Measurements from ENCODE around the gene PSAP.

PSAP gene

DNA sequence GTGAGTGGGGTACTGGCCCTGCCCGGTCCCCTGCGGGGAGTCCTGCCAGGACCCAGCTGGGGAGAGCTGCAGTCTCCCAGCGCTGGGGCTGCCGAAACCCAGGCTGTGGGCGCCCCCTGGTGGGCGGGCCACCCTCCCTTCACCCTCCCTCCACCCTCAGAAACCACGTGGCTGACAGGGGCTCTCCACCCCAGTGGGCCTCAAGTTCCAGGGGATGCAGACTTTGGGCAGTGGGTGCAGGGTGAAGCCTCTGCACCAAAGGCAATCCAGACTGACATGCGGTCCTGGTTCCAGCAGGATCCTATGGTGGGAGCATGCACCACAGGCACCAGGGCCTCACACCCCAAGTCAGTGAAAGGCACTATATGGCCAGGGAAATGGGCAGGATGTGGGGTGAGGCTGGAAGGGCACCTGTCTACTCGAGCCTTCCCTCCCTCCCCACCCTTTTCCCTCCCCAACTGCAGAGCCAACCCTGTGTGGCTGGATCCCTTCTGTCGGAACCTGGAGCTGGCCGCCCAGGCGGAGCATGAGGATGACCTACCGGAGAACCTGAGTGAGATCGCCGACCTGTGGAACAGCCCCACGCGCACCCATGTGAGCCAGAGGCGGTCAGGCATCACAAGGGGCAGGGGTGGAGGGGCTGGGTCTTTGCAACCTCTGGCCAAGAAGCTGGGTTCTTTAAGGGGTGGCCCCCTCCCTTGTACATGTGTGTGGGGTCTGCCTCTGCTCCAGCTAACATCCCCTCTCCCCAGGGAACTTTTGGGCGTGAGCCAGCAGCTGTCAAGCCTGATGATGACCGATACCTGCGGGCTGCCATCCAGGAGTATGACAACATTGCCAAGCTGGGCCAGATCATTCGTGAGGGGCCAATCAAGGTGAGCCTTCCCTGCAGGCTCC is 38.8 kb downstream of the PSAP start:
- H3K4me1 ChIP-seq (ENCODE audit: insufficient read depth, low read length), result no peaks in the 10 kb centered on the region

DNA sequence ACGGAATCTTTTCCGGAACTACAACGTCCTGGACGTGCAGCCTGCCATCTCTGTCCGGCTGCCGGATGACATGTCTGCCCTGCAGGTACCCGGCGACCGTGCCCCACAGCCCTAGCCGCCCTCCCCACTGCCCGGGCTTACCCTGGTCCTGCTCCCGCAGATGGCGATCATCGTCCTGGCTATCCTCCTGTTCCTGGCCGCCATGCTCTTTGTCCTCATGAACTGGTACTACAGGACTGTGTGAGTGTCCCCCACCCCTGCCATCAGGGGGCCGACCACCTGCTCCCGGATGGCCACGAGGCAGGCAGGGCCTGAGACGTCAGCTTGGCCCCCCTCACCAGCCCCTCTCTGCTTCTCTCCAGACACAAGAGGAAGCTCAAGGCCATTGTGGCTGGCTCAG is 39.7 kb downstream of the PSAP start:
- Histone ChIP-seq H3K4me3 (ENCODE audit: low read length) (no peak overlapping the region), H3K27me3 (ENCODE audit: insufficient read depth, low read length) (peaks cover 4% of the 10 kb centered on the region), H3K4me1 (ENCODE audit: insufficient read depth, low read length) (no peaks in the 10 kb centered on the region), H3K36me3 (ENCODE audit: insufficient read depth, low read length) (peaks cover 22% of the 10 kb centered on the region), H3K9me3 (ENCODE audit: low read length) (no peaks in the 10 kb centered on the region), H2AFZ (ENCODE audit: low read depth, low read length) (no peak overlapping the region)

More for the DNA sequence above, 38.8 kb downstream of the PSAP start:
- peaks cover 1% of the 10 kb centered on the region for H3K27me3 ChIP-seq (ENCODE audit: insufficient read depth, low read length)
- H3K9me3 ChIP-seq (ENCODE audit: low read length), result no peaks in the 10 kb centered on the region
- H3K36me3 ChIP-seq (ENCODE audit: insufficient read depth, low read length), result peaks cover 31% of the 10 kb centered on the region
- H3K4me3 ChIP-seq (ENCODE audit: low read length), result no peak overlapping the region
- no peak overlapping the region for H2AFZ ChIP-seq (ENCODE audit: low read depth, low read length)

DNA sequence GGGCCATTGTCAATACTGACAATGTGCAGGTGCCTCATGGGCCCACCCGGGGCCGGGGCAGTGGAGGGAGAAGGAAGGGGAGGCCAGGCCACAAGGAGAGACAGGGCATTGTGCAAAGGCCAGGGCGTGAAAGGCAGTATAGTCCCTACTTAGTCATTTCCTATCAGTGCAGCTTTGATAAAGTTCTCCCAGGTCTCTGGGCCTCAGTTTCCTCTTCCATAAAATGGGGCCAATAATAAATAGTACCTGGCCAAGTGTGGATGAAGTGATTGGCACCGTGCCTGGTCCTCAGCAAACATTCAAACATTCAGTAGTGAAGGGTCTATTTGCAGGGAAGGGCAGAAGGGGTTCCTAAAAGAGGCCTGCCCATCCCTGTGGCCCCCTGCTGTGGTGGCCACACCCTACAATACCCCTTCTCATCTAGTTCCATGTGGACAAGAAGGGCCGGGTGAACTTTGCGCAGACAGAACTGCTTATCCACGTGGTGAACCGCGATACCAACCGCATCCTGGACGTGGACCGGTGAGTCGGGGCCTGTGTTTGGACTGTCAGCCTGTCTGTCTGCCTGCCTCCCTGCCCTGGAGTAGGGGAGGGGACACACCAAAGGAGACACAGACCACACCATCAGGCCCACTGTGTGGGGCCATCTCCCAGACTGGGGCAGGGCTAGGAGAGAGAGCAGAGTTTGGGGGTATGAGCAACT is 40.9 kb downstream of the PSAP start:
- Histone ChIP-seq H3K9me3 (ENCODE audit: low read length) (no peaks in the 10 kb centered on the region), H3K27me3 (ENCODE audit: insufficient read depth, low read length) (peaks cover 12% of the 10 kb centered on the region), H3K4me1 (ENCODE audit: insufficient read depth, low read length) (no peaks in the 10 kb centered on the region), H3K36me3 (ENCODE audit: insufficient read depth, low read length) (peaks cover 12% of the 10 kb centered on the region), H3K4me3 (ENCODE audit: low read length) (no peak overlapping the region), H2AFZ (ENCODE audit: low read depth, low read length) (no peak overlapping the region)

DNA sequence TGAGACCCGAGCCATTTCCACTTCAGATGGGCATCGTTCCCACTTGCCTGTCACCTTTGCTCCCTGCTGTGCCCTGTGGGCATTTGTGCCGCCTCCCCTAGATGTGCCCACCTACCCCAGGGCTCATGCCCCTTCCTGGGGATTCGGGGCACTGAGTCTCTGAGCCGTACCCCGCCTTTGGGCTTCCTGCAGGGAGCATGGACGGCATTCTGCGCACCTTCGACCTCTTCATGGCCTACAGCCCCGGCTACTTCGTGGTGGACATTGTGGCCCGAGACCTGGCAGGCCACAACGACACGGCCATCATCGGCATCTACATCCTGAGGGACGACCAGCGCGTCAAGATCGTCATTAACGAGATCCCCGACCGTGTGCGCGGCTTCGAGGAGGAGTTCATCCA is 41.4 kb downstream of the PSAP start:
- Histone ChIP-seq H3K9me3 (ENCODE audit: low read length) (no peaks in the 10 kb centered on the region), H3K27me3 (ENCODE audit: insufficient read depth, low read length) (peaks cover 16% of the 10 kb centered on the region), H3K4me1 (ENCODE audit: insufficient read depth, low read length) (no peaks in the 10 kb centered on the region), H2AFZ (ENCODE audit: low read depth, low read length) (no peak overlapping the region), H3K36me3 (ENCODE audit: insufficient read depth, low read length) (peaks cover 7% of the 10 kb centered on the region), H3K4me3 (ENCODE audit: low read length) (no peak overlapping the region)

DNA sequence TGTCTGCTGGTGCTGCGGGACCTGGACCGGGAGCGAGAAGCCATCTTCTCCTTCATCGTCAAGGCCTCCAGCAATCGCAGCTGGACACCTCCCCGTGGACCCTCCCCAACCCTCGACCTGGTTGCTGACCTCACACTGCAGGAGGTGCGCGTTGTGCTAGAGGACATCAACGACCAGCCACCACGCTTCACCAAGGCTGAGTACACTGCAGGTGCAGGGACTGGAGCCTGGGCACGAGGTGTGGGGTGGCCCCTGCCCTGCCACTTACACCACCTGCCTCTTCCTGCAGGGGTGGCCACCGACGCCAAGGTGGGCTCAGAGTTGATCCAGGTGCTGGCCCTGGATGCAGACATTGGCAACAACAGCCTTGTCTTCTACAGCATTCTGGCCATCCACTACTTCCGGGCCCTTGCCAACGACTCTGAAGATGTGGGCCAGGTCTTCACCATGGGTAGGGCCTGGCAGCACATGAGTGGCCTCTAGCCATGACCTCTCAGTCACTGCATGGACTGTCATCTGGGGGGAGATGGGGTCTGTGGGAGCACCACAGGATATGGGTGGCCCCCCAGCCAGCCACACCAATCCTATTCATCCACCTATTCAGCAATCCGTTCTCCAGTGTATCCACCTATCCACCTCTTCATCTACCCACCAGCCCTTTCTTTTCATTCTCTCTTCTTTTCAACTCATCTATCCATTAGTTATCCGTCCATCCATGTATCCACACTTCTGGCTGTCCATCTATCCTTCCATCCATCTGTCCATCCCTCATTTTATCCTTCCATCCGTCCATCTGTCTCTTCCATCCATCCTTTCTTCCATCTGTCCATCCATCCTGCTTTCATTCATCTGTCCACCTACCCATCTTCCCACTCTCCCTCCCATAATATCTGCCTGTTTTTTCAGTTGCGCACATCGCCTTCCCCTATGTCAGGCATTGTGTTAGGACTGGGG is 43.2 kb downstream of the PSAP start:
- H3K36me3 ChIP-seq (ENCODE audit: insufficient read depth, low read length), result no peaks in the 10 kb centered on the region
- H3K4me1 ChIP-seq (ENCODE audit: insufficient read depth, low read length), result no peaks in the 10 kb centered on the region
- H2AFZ ChIP-seq (ENCODE audit: low read depth, low read length), result no peak overlapping the region
- H3K4me3 ChIP-seq (ENCODE audit: low read length), result no peak overlapping the region
- no peaks in the 10 kb centered on the region for H3K9me3 ChIP-seq (ENCODE audit: low read length)
- H3K27me3 ChIP-seq (ENCODE audit: insufficient read depth, low read length), result peaks cover 21% of the 10 kb centered on the region

DNA sequence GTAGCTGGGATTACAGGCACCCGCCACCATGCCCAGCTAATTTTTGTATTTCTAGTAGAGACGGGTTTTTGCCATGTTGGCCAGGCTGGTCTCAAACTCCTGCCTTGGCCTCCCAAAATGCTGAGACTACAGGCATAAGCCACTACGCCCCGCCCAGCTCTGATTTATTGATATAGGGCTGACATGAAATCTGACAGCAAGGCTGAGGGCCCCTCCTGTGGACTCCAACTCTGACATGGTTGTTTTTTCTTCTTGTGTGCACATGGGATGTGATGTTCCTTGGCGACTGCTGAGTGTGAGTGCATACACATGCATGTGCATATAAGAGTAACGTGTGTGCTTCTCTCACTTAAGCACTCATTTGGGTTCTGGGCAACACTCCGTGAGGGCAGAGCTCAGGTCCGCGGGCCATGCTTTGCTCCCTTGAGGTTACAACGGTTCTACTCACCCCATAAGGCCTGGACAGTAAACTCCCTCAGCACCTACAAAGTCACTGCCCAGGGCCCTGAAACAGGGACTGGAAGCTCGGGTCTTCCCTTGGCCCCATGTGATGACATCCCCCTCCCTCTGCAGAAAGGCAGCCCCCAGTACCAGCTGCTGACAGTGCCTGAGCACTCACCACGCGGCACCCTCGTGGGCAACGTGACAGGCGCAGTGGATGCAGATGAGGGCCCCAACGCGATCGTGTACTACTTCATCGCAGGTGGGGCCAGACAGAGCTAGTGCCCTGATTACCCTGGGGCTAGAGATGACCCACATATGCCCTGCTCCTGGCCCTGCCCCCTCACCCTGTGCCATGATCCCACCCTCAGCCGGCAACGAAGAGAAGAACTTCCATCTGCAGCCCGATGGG is 44.1 kb downstream of the PSAP start:
- Histone ChIP-seq H3K4me3 (ENCODE audit: low read length) (no peak overlapping the region), H3K27me3 (ENCODE audit: insufficient read depth, low read length) (peaks cover 21% of the 10 kb centered on the region), H3K36me3 (ENCODE audit: insufficient read depth, low read length) (no peaks in the 10 kb centered on the region), H2AFZ (ENCODE audit: low read depth, low read length) (no peak overlapping the region), H3K4me1 (ENCODE audit: insufficient read depth, low read length) (no peaks in the 10 kb centered on the region), H3K9me3 (ENCODE audit: low read length) (no peaks in the 10 kb centered on the region)

DNA sequence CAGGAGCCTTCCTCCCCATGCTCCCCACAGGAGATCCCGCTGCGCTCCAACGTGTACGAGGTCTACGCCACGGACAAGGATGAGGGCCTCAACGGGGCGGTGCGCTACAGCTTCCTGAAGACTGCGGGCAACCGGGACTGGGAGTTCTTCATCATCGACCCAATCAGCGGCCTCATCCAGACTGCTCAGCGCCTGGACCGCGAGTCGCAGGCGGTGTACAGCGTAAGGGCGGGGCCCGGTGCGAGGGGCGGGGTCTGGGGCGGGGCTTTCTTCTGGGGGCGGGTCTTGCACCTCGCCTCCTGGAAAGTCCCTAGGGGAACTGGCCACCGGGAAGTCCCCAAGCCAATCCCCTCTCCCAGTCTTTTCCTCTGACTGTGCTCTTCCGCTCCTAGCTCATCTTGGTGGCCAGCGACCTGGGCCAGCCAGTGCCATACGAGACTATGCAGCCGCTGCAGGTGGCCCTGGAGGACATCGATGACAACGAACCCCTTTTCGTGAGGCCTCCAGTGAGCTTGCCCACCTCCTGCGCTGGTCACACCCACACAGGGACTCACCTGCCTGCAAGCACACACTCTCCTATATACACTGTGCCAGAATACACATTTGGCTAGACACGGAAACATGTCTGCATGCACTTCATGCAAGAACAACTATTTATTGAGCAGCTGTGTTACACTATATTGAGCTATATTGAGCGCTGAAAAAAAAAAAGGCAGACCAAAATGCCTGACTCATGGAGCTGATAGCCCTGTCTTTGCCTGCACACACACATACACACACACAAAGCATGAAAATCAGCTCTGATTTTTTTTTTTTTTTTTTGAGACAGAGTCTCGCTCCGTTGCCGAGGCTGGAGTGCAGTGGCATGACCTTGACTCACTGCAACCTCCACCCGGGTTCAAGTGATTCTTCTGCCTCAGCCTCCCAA is 45.0 kb downstream of the PSAP start:
- H2AFZ ChIP-seq (ENCODE audit: low read depth, low read length), result no peak overlapping the region
- H3K4me1 ChIP-seq (ENCODE audit: insufficient read depth, low read length), result no peaks in the 10 kb centered on the region
- H3K4me3 ChIP-seq (ENCODE audit: low read length), result no peak overlapping the region
- H3K9me3 ChIP-seq (ENCODE audit: low read length), result no peaks in the 10 kb centered on the region
- H3K36me3 ChIP-seq (ENCODE audit: insufficient read depth, low read length), result no peaks in the 10 kb centered on the region
- H3K27me3 ChIP-seq (ENCODE audit: insufficient read depth, low read length), result peaks cover 21% of the 10 kb centered on the region

DNA sequence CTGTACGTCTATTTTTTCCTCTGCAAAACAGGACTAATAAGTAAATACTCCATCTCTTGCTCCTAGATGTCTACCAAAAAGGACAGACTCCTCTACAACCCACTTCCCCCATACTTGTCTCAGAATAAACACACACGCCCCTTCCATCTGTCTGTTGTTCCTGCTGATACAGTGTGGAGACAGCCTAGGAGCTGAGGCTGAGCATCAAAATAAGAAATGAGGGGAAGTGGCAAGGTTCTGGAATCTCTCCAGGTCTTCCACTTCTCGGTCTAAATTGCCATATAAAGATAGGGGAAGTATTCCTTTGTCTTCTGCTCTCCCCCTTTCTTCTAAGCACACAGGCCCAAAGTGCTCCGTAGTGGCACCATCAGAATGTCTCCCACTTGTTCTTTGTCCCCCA is 47.0 kb downstream of the PSAP start:
- no peak overlapping the region for H3K4me3 ChIP-seq (ENCODE audit: low read length)
- H2AFZ ChIP-seq (ENCODE audit: low read depth, low read length), result no peak overlapping the region
- no peaks in the 10 kb centered on the region for H3K36me3 ChIP-seq (ENCODE audit: insufficient read depth, low read length)
- peaks cover 21% of the 10 kb centered on the region for H3K27me3 ChIP-seq (ENCODE audit: insufficient read depth, low read length)
- no peaks in the 10 kb centered on the region for H3K4me1 ChIP-seq (ENCODE audit: insufficient read depth, low read length)
- H3K9me3 ChIP-seq (ENCODE audit: low read length), result no peaks in the 10 kb centered on the region

DNA sequence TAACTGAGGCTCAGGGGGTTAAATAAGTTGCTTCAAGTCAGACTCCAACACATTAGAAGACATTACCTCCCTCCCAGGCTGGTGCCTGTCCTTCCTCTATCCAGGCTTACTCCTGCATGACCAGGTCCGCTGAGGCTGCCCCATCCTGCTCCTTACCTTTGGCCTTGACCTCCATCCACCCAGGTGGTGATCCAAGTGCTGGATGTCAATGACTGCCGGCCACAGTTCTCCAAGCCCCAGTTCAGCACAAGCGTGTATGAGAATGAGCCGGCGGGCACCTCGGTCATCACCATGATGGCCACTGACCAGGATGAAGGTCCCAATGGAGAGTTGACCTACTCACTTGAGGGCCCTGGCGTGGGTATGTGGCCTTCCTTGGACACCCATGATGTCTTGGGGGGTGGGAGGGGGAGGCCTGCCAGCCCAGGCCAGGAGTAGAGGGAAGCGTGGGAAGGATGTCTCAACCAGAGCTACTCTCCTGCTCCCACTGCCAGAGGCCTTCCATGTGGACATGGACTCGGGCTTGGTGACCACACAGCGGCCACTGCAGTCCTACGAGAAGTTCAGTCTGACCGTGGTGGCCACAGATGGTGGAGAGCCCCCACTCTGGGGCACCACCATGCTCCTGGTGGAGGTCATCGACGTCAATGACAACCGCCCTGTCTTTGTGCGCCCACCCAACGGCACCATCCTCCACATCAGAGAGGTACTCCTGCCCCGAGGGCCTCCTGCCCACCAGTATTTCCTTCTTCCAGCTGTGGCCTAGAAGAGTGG is 48.1 kb downstream of the PSAP start:
- Histone ChIP-seq H3K4me3 (ENCODE audit: low read length) (no peak overlapping the region), H3K27me3 (ENCODE audit: insufficient read depth, low read length) (peaks cover 21% of the 10 kb centered on the region), H3K9me3 (ENCODE audit: low read length) (no peaks in the 10 kb centered on the region)

DNA sequence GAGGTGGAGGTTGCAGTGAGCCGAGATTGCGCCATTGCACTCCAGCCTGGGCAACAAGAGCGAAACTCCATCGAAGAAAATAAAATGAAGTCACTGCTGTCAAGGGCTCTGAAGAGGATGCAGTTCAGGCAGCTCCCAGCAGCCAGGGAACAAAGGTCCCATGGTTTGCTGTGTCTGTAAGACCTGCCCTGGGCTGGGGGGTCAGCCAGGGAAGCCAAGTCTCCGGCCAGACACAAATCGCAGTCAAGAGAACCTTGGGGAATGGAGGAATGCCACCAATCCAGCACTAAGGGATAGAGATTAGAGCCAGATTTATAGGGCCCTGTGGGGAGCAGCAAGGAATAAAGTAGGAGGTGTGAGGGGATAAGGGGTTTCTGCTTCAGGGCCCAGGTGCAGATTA is 48.8 kb downstream of the PSAP start:
- H2AFZ ChIP-seq (ENCODE audit: low read depth, low read length), result no peak overlapping the region
- no peaks in the 10 kb centered on the region for H3K36me3 ChIP-seq (ENCODE audit: insufficient read depth, low read length)
- no peaks in the 10 kb centered on the region for H3K4me1 ChIP-seq (ENCODE audit: insufficient read depth, low read length)
- no peak overlapping the region for H3K4me3 ChIP-seq (ENCODE audit: low read length)
- no peaks in the 10 kb centered on the region for H3K9me3 ChIP-seq (ENCODE audit: low read length)
- peaks cover 19% of the 10 kb centered on the region for H3K27me3 ChIP-seq (ENCODE audit: insufficient read depth, low read length)

More for the DNA sequence above, 48.1 kb downstream of the PSAP start:
- H3K36me3 ChIP-seq (ENCODE audit: insufficient read depth, low read length), result no peaks in the 10 kb centered on the region
- H3K4me1 ChIP-seq (ENCODE audit: insufficient read depth, low read length), result no peaks in the 10 kb centered on the region
- H2AFZ ChIP-seq (ENCODE audit: low read depth, low read length), result no peak overlapping the region

DNA sequence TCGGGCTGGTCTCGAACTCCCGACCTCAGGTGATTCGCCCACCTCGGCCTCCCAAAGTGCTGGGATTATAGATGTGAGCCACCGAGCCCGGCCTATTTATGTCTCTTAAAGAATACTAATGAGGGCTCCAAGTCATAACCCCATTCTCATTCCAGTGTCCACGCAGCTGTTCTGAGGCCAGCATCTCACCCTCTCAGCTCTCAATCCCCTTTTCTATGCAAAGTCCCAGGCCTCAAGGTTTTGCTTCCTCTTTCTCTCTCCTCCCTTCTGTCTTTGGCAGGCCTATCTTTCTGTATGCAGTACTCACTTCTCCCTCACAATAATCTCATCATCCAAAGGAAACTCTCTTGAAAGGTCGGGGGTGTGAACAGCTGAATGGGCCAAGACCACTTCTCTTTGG is 49.7 kb downstream of the PSAP start:
- Histone ChIP-seq H3K4me3 (ENCODE audit: low read length) (no peak overlapping the region), H3K4me1 (ENCODE audit: insufficient read depth, low read length) (no peaks in the 10 kb centered on the region), H3K36me3 (ENCODE audit: insufficient read depth, low read length) (no peaks in the 10 kb centered on the region), H3K27me3 (ENCODE audit: insufficient read depth, low read length) (peaks cover 17% of the 10 kb centered on the region), H3K9me3 (ENCODE audit: low read length) (no peaks in the 10 kb centered on the region), H2AFZ (ENCODE audit: low read depth, low read length) (no peak overlapping the region)
